Measurements from ENCODE around the gene NAA80.

Gene NAA80

DNA sequence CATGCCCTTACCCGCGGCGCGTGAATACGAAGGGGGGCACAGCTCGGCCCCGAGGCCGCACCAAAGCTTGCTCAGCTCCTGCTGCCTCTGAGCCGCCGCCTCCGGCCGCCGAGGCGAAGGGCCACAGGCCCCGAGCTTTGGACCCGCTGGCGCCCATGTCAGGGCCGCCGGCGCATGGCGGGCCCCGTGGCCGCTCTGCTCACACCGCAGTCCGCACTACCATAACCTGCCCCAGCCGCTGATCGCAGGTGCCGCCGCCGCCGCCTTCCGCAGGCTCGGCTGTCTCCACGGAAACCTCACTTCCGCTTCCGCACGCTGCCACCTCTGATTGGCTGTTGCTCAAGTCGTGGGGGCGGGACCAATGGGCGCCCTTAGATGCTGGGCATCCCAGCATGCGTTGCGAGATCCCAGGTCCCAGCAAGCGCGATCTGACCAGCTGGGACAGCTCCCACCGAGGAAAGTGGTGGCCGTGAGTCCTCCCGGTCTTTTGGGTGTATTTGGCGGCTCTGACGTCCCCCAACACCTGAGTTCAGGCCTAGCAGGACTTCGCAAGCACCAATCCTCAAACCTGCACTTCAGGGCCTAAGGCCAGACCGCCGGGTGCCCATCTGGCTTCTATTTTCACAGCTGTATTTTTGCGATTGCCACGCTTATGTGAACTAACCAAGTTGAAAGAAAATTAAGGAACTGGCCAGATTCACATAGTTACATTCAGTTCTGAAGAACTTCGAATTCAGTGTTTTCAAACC, 28.9 kb upstream of the NAA80 start, which contains the start of gene TUSC2:
Gene TUSC2, minus strand, starts transcription at position 281 of the 749 bp plus-strand sequence. Its CDS starts 124 bp downstream, at position 157.
- DNase-seq, result peak; percentile 90

DNA sequence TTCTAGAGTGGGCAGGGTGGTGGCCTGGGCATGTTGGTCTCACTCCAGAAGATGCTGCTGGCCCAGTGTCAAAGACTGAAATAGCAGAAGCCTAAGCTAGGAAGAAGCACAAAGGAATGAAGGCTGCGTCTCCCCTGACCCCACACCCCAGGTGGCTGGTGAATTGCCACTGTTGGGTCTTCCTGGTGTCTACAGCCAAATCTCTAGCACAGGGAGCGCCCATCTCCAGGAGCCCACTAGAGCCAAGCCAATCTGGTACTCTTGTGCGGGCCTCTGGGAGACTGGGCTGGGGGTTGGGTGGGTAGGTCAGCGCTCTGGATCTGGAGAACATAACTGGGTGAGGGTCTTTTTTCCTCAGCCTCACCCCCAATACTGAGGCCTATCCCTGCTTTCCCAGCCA, 27.9 kb upstream of the NAA80 start:
- DNase-seq, result no peak

DNA sequence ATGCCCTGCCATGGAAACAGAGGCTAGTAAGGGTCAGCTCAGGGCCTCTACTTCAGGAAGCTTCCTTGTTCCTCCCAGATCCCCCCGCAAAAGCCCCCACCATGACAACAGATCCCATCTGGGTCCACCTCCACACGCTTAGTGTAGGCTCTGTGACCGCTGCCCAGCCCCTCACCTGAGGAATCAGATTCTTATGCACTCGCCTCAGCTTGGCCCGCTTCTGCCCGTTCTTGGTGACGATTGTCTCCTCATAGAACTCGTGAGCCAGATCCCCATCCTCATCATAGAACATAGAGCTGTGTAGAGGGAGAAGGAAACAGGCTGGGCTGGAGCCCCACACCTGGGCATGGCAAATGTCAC, 27.0 kb upstream of the NAA80 start:
- no peak for DNase-seq

- DNase-seq, result no peak
Measured at GRCh38 chr3:50325497-50326181, 26.4 kb upstream of the NAA80 start.

DNA sequence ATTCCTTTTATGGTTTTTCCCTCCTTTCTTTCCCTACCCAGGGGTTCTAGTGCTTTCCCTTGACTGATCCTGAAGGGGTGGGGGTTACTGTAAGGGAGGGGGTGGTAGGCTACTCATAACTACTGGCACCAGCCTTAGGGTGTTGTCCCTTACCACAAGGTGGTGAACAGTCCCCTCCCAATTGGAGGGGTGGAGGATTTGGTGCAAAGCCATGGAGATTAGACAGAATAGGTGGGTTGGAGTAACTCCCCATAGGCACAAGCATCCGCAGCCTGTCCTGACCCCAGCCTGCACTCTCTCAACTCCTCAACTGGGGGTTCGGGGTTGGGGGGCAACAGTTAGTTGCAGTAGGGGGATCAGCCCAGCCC, 25.9 kb upstream of the NAA80 start:
- no peak for DNase-seq

- peak; percentile 24 to 59 for DNase-seq
Measured at GRCh38 chr3:50324351-50325112, 25.3 kb upstream of the NAA80 start.

DNA sequence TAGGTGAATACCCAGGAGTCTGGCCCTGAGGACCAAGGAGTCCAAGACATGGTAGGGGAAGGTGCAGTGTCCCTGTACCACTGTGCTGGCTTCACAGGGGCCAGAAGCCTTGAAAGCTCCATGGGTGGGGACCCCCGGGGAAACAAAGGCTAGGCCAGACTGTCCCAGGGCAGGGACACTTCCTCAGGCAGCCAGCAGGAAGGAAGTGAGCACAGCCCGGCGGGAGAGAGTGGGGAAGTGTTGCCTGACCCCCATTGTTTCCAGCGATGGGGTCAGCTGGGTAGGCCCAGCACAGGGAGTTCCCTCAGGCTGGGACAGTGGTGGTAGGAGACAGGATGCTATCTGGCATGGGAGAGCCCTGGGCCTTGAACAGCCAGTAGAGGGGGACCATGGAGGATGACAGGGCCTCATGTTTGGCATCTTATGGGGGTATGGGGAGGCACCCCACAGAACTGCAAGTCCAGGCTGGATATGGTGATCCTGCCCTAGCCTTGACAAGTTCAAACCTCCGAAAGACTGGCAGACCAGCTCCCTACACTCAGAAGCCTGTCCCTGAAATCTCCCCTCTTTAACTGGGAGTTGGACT, 24.5 kb upstream of the NAA80 start:
- no peak for DNase-seq

DNA sequence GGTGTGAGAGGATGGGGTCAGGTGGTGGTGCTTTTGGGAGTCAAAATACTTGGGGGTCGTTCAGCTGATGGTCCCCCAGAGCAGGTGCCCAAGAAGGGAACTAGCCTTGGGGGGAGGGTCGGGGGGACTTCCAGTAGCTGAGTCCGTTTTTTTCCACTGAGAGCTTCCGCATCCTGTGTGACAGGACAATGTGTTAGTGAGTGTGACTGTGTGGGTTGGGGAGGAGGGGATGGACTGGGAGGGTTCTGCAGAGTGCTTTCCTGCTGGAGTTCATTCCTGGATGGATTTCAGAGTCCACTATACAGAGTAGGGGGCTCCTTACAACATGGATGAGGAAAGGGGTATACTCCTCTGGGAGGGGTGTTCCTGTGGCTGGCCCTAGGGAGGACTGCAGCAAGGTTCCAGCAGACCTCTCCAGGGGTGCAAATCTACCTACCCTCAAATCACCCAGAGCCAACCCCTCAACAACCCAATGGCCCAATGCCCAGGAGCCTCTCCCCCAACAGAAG, 23.9 kb upstream of the NAA80 start:
- no peak for DNase-seq

GRCh38 chr3:50322386-50323091, 23.3 kb upstream of the NAA80 start, which contains the start of gene HYAL2:
HYAL2 (minus strand) TSS chr3:50322745; CDS start chr3:50320489, 2,256 bp downstream.
- DNase-seq, result no peak

GRCh38 chr3:50322115-50322385, 22.8 kb upstream of the NAA80 start:
- DNase-seq, result no peak

DNA sequence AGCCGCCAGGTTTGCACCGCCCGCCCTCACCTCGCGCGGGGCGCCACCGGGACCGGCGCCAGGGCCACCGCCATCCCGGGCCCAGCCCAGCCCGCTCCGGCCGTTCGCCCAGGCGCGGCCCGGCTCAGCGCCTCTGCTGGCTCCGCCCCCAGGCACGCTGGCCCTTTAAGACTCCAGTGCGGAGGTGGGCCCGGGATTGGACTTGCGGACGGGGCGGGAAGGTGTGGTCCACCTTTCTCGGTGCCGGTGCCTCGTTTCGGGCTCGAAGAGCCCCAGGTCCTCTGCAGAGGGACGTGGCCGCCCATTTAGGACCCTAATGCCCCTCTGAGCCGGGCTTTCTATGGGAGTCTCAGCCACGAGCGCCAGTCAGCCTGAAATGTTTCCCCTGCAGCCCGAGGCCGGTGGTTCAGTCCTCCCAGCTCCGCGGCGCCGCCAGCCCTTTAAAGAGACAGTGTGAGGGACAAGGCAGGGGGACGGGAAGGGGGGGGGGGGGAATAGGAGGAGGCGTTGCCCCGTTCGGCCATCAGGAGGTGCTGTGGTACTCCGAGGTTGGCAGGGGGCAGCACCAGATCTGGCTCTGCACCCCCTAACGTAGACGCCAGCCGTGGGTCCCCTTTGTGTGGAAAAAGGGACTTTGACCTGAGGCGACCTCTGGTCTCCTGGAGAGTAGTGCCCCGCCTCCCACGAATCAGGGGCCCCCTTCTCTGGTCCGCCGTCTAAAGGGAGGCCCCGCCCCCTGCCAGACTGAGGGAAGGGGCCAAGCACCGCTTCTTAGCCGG, 22.3 kb upstream of the NAA80 start:
- DNase-seq, result peak; percentile 64 to 77

DNA sequence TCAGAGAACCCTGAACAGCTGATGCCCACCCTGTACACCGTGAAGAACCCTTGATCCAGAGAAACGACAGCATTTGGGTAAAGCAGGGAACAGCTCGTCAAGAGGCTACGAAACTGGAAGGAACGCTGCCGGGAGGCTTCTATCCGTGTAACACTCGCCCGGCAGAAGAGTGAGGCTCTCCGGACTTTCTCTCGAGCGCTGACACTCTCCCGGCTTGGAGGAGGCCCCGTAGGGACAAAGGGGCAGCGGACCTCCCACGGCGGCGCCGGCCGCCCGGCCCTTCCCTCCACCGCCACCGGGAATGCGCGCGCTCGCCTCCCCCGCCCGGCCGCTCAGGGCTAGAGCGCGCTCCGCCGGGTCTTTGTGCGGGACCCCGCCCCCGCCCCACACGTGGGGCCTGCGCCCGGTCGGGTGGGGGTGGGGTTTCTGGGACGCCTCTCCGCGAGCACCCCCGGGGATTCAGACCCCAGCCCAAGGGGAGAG, 21.7 kb upstream of the NAA80 start:
- peak; percentile 42 to 72 for DNase-seq

- DNase-seq, result no peak
Measured at GRCh38 chr3:50319894-50320625, 20.9 kb upstream of the NAA80 start.

DNA sequence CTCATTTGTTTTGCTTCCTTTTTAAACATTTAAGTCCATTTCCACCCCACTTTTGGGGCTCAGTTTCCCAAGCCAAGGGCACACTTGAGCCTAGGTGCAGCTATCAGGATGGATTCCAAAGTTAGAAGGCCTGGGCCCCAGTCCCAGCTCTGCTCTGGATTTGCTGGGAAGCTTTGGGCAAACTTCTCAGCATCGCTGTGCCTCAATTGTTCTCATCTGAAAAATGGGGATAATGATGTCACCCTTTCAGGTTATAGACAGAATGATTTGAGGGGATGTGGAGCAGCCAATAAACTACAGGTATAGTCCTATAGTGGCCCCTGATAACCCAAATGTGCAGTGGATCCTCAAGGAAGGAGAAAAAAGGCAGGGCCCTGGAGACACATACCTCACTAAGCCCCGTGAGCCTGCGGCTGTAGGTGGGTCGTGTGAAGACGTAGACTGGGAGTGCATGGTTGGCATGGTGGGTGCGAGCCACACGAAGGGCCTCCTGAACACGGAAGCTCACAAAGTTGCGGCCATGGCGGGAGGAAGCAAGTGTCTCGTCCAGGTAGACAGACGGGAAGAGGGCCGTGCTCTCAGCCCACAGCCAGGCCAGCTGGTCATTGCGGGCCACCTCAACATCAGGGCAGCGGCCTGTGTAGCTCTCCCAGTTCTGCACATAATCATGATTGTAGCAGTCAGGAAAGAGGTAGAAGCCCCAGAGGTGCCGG, 20.1 kb upstream of the NAA80 start:
- DNase-seq, result no peak

DNA sequence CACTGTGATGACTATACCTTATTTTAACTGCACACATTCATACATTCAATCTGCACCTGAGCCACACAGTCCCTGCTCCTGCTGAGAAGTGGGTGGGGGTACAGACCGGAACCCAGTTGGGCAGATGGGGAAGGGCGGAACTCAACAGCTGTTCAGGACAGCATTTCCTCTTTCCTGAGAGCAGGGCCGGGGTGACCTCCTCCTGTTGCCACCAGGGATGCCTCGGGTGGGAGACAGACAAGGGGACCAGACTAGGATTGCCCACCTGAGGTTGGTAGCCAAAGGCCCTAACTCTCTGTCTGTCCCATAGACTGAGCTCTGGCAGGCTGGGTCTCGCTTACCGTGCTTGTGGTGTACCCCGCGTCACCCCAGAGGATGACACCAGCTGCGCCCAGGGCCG, 19.4 kb upstream of the NAA80 start:
- no peak for DNase-seq

GRCh38 chr3:50318163-50318562, 19.0 kb upstream of the NAA80 start:
- DNase-seq, result no peak

DNA sequence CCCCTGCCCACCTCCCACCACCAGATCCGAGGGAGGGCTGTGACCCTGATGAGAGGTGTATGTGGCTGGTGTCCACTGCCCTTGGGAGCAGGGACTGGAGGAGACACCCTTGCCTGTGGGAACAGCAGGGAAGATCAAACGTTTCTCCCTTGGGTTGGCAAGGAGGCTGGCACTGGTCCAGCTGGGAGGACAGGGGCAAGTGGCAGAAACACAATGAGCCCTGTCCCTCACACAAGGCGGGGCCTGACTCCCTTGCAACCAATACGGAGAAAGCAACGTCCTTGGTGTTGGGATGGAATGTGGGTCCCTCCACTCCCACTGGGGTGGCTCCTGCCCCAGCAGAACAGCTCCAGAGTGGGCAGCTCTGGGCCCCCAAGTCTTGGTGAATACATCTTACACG, 18.1 kb upstream of the NAA80 start:
- DNase-seq, result no peak

DNA sequence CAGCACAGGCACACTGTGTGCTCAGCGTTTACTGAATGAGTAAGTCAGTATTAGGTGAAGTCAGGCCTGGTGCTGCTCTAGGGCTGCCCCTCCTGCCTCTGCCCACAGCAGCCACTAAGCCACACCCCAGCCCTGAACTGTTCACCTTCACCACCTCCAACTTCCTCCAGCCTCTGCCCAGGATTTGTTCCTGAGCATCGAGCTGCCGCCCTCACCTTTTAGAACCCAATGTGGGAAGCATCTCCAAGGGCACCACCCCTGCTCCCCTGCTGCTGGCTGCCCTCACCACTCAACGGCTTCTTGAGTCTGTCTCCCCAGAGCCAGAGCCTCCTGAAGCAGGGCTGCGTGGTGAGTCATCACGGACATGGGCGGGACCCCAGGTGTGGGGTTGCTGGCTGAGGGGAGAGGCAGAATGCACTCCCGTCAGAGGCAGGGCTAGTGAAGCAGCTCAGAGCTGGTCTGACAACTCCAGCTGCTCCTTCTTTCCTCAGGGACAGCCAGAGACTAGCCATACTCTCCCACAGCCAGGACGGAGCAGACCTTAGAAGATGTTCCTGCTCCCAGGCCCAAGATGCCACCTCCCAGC, 17.5 kb upstream of the NAA80 start:
- no peak for DNase-seq

DNA sequence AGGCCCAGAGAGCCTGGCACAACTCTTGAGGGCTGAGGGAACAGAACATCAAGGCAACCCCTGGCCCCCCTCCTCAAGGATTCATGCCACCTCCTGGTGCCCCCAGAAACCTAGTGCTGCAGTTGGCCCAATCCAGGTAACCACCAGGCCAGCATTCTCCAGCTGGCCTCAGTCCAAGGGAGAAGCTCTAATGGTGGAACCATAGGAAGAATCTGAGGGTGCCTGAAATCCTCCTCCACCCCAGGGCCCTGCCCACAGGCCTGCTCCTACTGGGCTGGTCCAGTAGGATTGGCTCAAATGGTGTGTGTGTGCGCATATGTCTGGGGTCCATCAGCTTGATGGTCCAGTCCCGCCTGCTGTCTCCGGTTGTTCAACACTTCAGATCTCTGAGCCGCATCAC, 15.6 kb upstream of the NAA80 start:
- DNase-seq, result no peak

- no peak for DNase-seq
Measured at GRCh38 chr3:50314342-50314741, 15.1 kb upstream of the NAA80 start.
